Colonic mucosa (tissue), 4 donors: Measurements from ENCODE around the gene IL22RA1. TPM values are rescaled to one million over a fixed set of nuclear protein-coding genes. Genes with fewer than 3 reads are reported as not detected.

Experiments
- DNase-seq: peaks from one replicate; pipeline ENCODE4 v3.0.0-alpha.2; 2020
- H3K27ac ChIP-seq: fragments of 200-600 bp; one replicate; pipeline ENCODE4 v1.8.0; 2021
- H3K27me3 ChIP-seq: fragments of 200-600 bp; one replicate; pipeline ENCODE4 v1.8.0; 2021
- H3K36me3 ChIP-seq: fragments of 200-600 bp; one replicate; pipeline ENCODE4 v1.8.0; 2021
- H3K4me1 ChIP-seq: fragments of 200-600 bp; one replicate; pipeline ENCODE4 v1.8.0; 2021; ENCODE audit warnings: mild to moderate bottlenecking
- H3K4me3 ChIP-seq: fragments of 200-600 bp; one replicate; pipeline ENCODE4 v1.8.0; 2021
- H3K9ac ChIP-seq, 2 donors: one replicate each; pipeline ENCODE4 v1.7.0; 2013; ENCODE audit warnings: control low read depth in 2 of 2, low read depth in 2 of 2, low read length in 2 of 2
- H3K9me3 ChIP-seq: fragments of 200-600 bp; one replicate; pipeline ENCODE4 v1.8.0; 2021
- CTCF ChIP-seq: fragments of 200-600 bp; IDR thresholded peaks from one replicate; pipeline ENCODE4 v1.8.0; 2022; ENCODE audit warnings: antibody characterized with exemption, mild to moderate bottlenecking
- intact Hi-C: fragments of 100-400 bp; cut with DNase I; formaldehyde crosslinking; loops from one replicate; pipeline ENCODE4 v1.14.1; 2022
- total RNA-seq, 2 donors: library from RNA; stranded (reverse); fragmentation: NEBNext Ultra II Directional in 1 of 2; extraction: Animal tissue kit (Norgen Biotek cat#: 25700) in 1 of 2; gene quantifications; one replicate each; pipeline ENCODE4 v1.2.1, GENCODE V29; 2021
- donor health status: healthy.
- donor health status: DM: no; HTN: no; CAD: no.
- donor health status: DM: no; HTN: no; CAD: no.

IL22RA1 gene
- total RNA-seq, 2 donors from 2014 or later, result 15.5 to 17.3 TPM

- no peaks in the 10 kb centered on the region for H3K36me3 ChIP-seq
- H3K27ac ChIP-seq, result no peak overlapping the region
- no peak for TF ChIP-seq CTCF
- intact Hi-C loops, result loop anchor here (5.0 kb wide), 1 partner anchor 40 kb away; the partner anchor contains the start of gene MYOM3
- H3K9ac ChIP-seq, result no peak overlapping the region
- H3K27me3 ChIP-seq, result no peaks in the 10 kb centered on the region
- H3K4me3 ChIP-seq, result no peak overlapping the region
- H3K4me1 ChIP-seq, result no peaks in the 10 kb centered on the region
- H3K9me3 ChIP-seq, result no peaks in the 10 kb centered on the region
- no peak for DNase-seq
Measured at GRCh38 chr1:24071941-24072340, 71.0 kb downstream of the IL22RA1 start.

- TF ChIP-seq CTCF, result peak; percentile 83
- no peak overlapping the region for H3K27ac ChIP-seq
Measured at GRCh38 chr1:24070821-24071393, 72.0 kb downstream of the IL22RA1 start.

GRCh38 chr1:24069817-24070216 is 73.1 kb downstream of the IL22RA1 start:
- no peak for DNase-seq
- no peaks in the 10 kb centered on the region for H3K4me1 ChIP-seq
- H3K27ac ChIP-seq, result no peak overlapping the region
- no peaks in the 10 kb centered on the region for H3K27me3 ChIP-seq
- no peak overlapping the region for H3K4me3 ChIP-seq
- no peak for TF ChIP-seq CTCF
- no peaks in the 10 kb centered on the region for H3K36me3 ChIP-seq
- H3K9me3 ChIP-seq, result no peaks in the 10 kb centered on the region
- no peak overlapping the region for H3K9ac ChIP-seq
- intact Hi-C loops, result loop anchor here (5.0 kb wide), 1 partner anchor 42 kb away; the partner anchor contains the start of gene MYOM3

More at GRCh38 chr1:24070821-24071393, 72.0 kb downstream of the IL22RA1 start:
- no peak overlapping the region for H3K9ac ChIP-seq
- no peaks in the 10 kb centered on the region for H3K27me3 ChIP-seq
- H3K9me3 ChIP-seq, result no peaks in the 10 kb centered on the region
- H3K36me3 ChIP-seq, result no peaks in the 10 kb centered on the region
- DNase-seq, result peak; percentile 83
- H3K4me3 ChIP-seq, result no peak overlapping the region
- no peaks in the 10 kb centered on the region for H3K4me1 ChIP-seq
- intact Hi-C loops, result loop anchor here (5.0 kb wide), 1 partner anchor 41 kb away; the partner anchor contains the start of gene MYOM3

Other genes starting within 250 kb of the IL22RA1 start
- gene CNR2, start 229.8 kb downstream of the IL22RA1 start, total RNA-seq, result under 1 TPM; 0.12 to 0.13 TPM
- gene PNRC2, start 183.3 kb downstream of the IL22RA1 start, total RNA-seq, result 100 to 1,000 TPM; 152 to 170 TPM
- gene SRSF10, start 162.8 kb downstream of the IL22RA1 start, total RNA-seq, result 100 to 1,000 TPM in 1 of 2 donors, 10 to 100 TPM in 1; 76.8 to 115 TPM
- 1 to 10 TPM; 1.8 to 3.3 TPM for gene MYOM3, start 31.0 kb downstream of the IL22RA1 start, total RNA-seq
- 10 to 100 TPM in 1 of 2 donors, 1 to 10 TPM in 1; 7.9 to 16.8 TPM for gene IFNLR1, start 44.1 kb upstream of the IL22RA1 start, total RNA-seq
- 1 to 10 TPM in 1 of 2 donors, under 1 TPM in 1; 0.64 to 1.5 TPM for gene GRHL3, start 176.2 kb upstream of the IL22RA1 start, total RNA-seq